GM13976 (cell line): Measurements from ENCODE around the gene PRPF18.

ENCODE experiments used
- DNase-seq: peaks from one replicate; pipeline ENCODE4 v3.0.0; 2012; ENCODE audit warnings: low spot score
- in situ Hi-C: fragments of 300-500 bp; cut with MboI; formaldehyde crosslinking; loops from one replicate; pipeline ENCODE4 v1.12.0; 2022; ENCODE audit warnings: low sequenced_read_pairs, mixed read lengths, inconsistent platforms; ENCODE audit not compliant: unreplicated experiment
- TF ChIP-seq, protein P1 (sequence below): IDR thresholded peaks from 2 replicates; pipeline ENCODE4 v1.5.1; 2012; ENCODE audit warnings: borderline replicate concordance, mild to moderate bottlenecking; ENCODE audit not compliant: insufficient read depth; ENCODE audit errors: extremely low read depth, missing control alignments, control extremely low read depth

Gene PRPF18

DNA sequence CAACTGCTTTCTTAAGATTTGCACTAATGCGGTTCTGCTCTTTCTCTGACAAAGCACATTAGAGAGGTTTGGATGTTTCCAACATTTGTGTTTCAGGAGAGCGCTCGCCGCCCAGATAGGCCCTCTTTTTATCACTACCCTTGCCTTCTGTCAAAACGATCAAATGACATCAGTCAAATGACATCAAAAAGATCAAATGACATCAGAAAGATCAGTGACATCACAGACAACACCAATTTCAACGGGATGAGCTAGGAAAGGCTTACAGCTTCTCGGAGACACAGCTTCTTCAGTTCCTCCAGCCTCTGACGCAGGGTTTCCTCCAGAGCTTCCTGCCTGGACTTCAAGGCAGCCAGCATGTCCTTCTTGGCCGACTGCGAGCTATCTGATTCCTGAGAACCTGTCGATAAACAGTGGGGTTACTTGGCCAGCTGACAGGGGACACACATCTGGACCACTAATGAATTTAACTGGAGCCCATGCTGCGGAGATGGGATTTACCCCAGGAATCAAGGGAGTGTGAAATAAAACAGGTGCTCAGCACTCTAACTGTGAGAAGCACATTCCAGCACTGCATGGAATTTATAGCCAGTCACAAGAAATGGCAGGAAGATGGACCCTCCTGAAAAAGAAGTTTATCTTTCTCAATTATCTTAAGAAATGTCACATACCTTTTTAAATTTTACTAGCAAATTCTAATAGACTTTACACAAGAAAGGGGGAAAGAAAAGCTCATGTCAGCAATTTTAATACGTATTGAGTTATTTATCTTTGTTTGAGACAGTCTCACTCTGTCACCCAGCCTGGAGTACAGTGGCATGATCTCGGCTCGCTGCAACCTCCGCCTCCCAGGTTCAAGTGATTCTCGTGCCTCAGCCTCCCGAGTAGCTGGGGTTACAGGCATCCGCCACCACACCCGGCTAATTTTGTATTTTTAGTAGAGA lies 88.2 kb downstream of the PRPF18 start:
- in situ Hi-C loops: no loop called here
- DNase-seq: no peak
- TF ChIP-seq, protein P1, sequence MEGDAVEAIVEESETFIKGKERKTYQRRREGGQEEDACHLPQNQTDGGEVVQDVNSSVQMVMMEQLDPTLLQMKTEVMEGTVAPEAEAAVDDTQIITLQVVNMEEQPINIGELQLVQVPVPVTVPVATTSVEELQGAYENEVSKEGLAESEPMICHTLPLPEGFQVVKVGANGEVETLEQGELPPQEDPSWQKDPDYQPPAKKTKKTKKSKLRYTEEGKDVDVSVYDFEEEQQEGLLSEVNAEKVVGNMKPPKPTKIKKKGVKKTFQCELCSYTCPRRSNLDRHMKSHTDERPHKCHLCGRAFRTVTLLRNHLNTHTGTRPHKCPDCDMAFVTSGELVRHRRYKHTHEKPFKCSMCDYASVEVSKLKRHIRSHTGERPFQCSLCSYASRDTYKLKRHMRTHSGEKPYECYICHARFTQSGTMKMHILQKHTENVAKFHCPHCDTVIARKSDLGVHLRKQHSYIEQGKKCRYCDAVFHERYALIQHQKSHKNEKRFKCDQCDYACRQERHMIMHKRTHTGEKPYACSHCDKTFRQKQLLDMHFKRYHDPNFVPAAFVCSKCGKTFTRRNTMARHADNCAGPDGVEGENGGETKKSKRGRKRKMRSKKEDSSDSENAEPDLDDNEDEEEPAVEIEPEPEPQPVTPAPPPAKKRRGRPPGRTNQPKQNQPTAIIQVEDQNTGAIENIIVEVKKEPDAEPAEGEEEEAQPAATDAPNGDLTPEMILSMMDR: no peak

DNA sequence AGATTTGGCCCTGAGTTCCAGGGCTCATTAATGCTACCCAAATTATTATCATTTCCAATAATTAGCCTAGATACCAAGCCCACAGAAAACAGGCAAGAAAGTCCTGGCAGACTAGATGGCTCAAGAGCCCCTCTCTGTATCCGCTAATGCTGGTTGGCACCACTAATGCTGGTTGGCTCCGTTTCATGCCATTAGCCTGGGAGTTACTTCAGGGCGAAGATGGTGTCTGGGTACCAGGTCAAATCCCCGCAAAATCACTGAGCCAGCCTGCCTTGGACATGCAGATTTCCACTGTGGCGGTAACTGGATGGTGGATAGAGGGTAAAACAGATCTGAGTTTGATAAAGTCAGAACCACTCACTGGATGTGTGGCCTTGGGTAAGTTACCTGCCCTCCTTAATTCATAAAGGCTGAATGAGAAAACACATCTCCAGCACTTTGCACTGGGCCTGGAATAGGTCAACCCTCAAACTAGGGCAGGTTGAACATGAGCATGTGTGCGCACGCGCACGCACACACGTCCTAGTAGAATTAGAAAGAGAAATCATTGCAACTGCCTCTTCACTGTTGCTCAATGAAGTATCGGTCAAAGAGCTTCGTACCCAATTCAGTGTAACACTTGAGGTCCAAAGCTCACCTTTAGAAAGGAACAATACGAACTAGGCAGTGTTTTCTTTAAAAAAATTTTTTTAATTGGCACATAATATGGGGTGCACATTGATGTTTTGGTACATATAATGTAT lies 91.5 kb downstream of the PRPF18 start:
- TF ChIP-seq, protein P1: no peak
- in situ Hi-C loops: no loop called here
- no peak for DNase-seq
